CD14-positive monocyte (primary cell): ENCODE measurements around the gene RPS6KB2. TPM values are rescaled to one million over a fixed set of nuclear protein-coding genes. Genes with fewer than 3 reads are reported as not detected.
A peak's percentile ranks its signal among the peaks of the same experiment; 100 is the strongest.

ENCODE experiments used
- DNase-seq, 3 donors: peaks; one replicate each; pipeline ENCODE4 v3.0.0-alpha.2; 2011 to 2022
- H2AFZ ChIP-seq: 2 replicates; pipeline ENCODE4 v1.6.0; 2012; ENCODE audit warnings: mild to moderate bottlenecking, low read depth, low read length, inconsistent platforms; ENCODE audit not compliant: insufficient read depth, poor library complexity, severe bottlenecking
- H3K27ac ChIP-seq, 2 donors: 1 replicate in 1 of 2; 2 replicates in 1 of 2; pipeline ENCODE4 v1.5.1; 2012 to 2013; ENCODE audit warnings: low read length in 2 of 2, control low read depth in 1 of 2, inconsistent platforms in 1 of 2, low read depth in 1 of 2, mild to moderate bottlenecking in 1 of 2
- H3K27me3 ChIP-seq, 2 donors: one replicate each; pipeline versions ENCODE4 v1.6.0 to v1.6.1; 2011 to 2013; ENCODE audit warnings: low read length in 2 of 2; ENCODE audit not compliant: control insufficient read depth in 2 of 2, insufficient read depth in 2 of 2
- H3K36me3 ChIP-seq, 2 donors: replicated peaks in 1 of 2; 1 replicate in 1 of 2; 2 replicates in 1 of 2; pipeline versions ENCODE4 v1.5.1 to v1.6.1; 2012 to 2013; ENCODE audit warnings: low read length in 2 of 2, control low read depth in 1 of 2, inconsistent platforms in 1 of 2, mild to moderate bottlenecking in 1 of 2; ENCODE audit not compliant: insufficient read depth in 2 of 2, control insufficient read depth in 1 of 2
- H3K4me1 ChIP-seq, 2 donors: 1 replicate in 1 of 2; 2 replicates in 1 of 2; pipeline versions ENCODE4 v1.5.1 to v1.6.1; 2012 to 2013; ENCODE audit warnings: low read length in 2 of 2, control low read depth in 1 of 2, inconsistent platforms in 1 of 2, mild to moderate bottlenecking in 1 of 2, moderate library complexity in 1 of 2; ENCODE audit not compliant: insufficient read depth in 2 of 2, control insufficient read depth in 1 of 2
- H3K4me2 ChIP-seq: replicated peaks from 2 replicates; pipeline ENCODE3; 2012; ENCODE audit warnings: low read length, moderate library complexity, mild to moderate bottlenecking; ENCODE audit not compliant: poor library complexity, severe bottlenecking; ENCODE audit errors: extremely low read depth
- H3K4me3 ChIP-seq, 3 experiments: fragments of 200-600 bp in 1 of 3; sonication (generic) in 1 of 3; replicated peaks in 1 of 3; 1 replicate in 2 of 3; 2 replicates in 1 of 3; pipeline ENCODE4 v1.5.1; 2011 to 2013; ENCODE audit warnings: low read length in 3 of 3, mild to moderate bottlenecking in 3 of 3, control low read depth in 2 of 3, low read depth in 2 of 3, inconsistent platforms in 1 of 3, moderate library complexity in 1 of 3
- H3K79me2 ChIP-seq: 2 replicates; pipeline ENCODE4 v1.6.0; 2012; ENCODE audit warnings: mild to moderate bottlenecking, control low read depth, inconsistent platforms, low read length, moderate library complexity; ENCODE audit not compliant: insufficient read depth
- H3K9ac ChIP-seq: 2 replicates; pipeline ENCODE4 v1.6.0; 2017; ENCODE audit warnings: low read length, mild to moderate bottlenecking; ENCODE audit not compliant: insufficient read depth, poor library complexity, severe bottlenecking
- H3K9me3 ChIP-seq, 2 donors: replicated peaks in 1 of 2; 1 replicate in 1 of 2; 2 replicates in 1 of 2; pipeline versions ENCODE4 v1.5.1 to v1.6.1; 2012 to 2013; ENCODE audit warnings: low read length in 2 of 2, control low read depth in 1 of 2; ENCODE audit not compliant: control insufficient read depth in 1 of 2, insufficient read depth in 1 of 2
- H4K20me1 ChIP-seq: 2 replicates; pipeline ENCODE4 v1.6.0; 2012; ENCODE audit warnings: mild to moderate bottlenecking, low read length, control low read depth, moderate library complexity; ENCODE audit not compliant: insufficient read depth
- H3K27ac Mint-ChIP-seq, 7 donors: one replicate each; pipeline ENCODE4 v1.8.0; 2020; ENCODE audit warnings: mild to moderate bottlenecking in 7 of 7, mixed read lengths in 7 of 7, moderate library complexity in 6 of 7, inconsistent platforms in 2 of 7
- H3K27me3 Mint-ChIP-seq, 3 donors: one replicate each; pipeline ENCODE4 v1.8.0; 2021 to 2022; ENCODE audit warnings: low read depth in 3 of 3, mild to moderate bottlenecking in 3 of 3, mixed read lengths in 3 of 3, moderate library complexity in 3 of 3, inconsistent platforms in 1 of 3
- H3K36me3 Mint-ChIP-seq, 2 donors: one replicate each; pipeline ENCODE4 v1.8.0; 2020; ENCODE audit warnings: mixed read lengths in 2 of 2, inconsistent platforms in 1 of 2, mild to moderate bottlenecking in 1 of 2
- H3K4me1 Mint-ChIP-seq: one replicate; pipeline ENCODE4 v1.8.0; 2020; ENCODE audit warnings: mild to moderate bottlenecking, mixed read lengths
- H3K4me3 Mint-ChIP-seq, 2 donors: one replicate each; pipeline ENCODE4 v1.8.0; 2020; ENCODE audit warnings: mild to moderate bottlenecking in 2 of 2, mixed read lengths in 2 of 2, moderate library complexity in 1 of 2
- H3K9me3 Mint-ChIP-seq, 7 donors: one replicate each; pipeline ENCODE4 v1.8.0; 2020 to 2022; ENCODE audit warnings: mixed read lengths in 7 of 7, mild to moderate bottlenecking in 6 of 7, moderate library complexity in 6 of 7, inconsistent platforms in 2 of 7
- WGBS: methylation state at CpG from one replicate; pipeline ENCODE4 v1.1.5; 2013; ENCODE audit warnings: missing lambda C conversion rate; ENCODE audit not compliant: insufficient coverage; 5-methylcytosine and 5-hydroxymethylcytosine counted together
- intact Hi-C, 2 donors: fragments of 100-400 bp; cut with micrococcal nuclease; formaldehyde crosslinking; loops; one replicate each; pipeline versions ENCODE4 v1.15.0 to v1.15.1; 2023
- polyA plus RNA-seq, 3 donors: library from polyadenylated mRNA; depleted of rRNA in 1 of 3; unstranded in 2 of 3; stranded (reverse) in 1 of 3; fragments of 300-500 nt in 2 of 3; fragments of >200 nt in 1 of 3; fragmentation: Illumina TruSeq in 2 of 3; gene quantifications; 1 replicate in 2 of 3; 2 replicates in 1 of 3; pipeline ENCODE4 v1.2.3, GENCODE V29; 2012 to 2021
- TF ChIP-seq, protein P1 (sequence below): fragments of 200-600 bp; IDR thresholded peaks from one replicate; pipeline ENCODE4 v1.8.0; 2022; ENCODE audit warnings: antibody characterized with exemption, mild to moderate bottlenecking

RPS6KB2 gene
- polyA plus RNA-seq, 3 donors, result 51.6 to 101 (median 53.8) TPM

GRCh38 chr11:67379061-67380058 is 48.9 kb upstream of the RPS6KB2 start:
- H3K4me2 ChIP-seq, result no peak overlapping the region
- H3K27ac ChIP-seq, result no peak overlapping the region
- H3K36me3 ChIP-seq, result no peaks in the 10 kb centered on the region
- Mint-ChIP-seq H3K27me3 (peaks cover 2 to 9% (median 8%) of the 10 kb centered on the region in 3 donors), H3K4me3 (no peak overlapping the region), H3K4me1 (peaks cover 51% of the 10 kb centered on the region), H3K36me3 (peaks cover 2 to 3% of the 10 kb centered on the region in 2 donors), H3K27ac (peak overlapping the region in 2 of 7 donors; percentile 37 to 68), H3K9me3 (no peaks in the 10 kb centered on the region)
- DNase-seq, result no peak
- H3K4me3 ChIP-seq, result no peak overlapping the region
- WGBS, result 38% methylated on average over 8 of the region's 23 CpGs
- H4K20me1 ChIP-seq, result no peaks in the 10 kb centered on the region
- intact Hi-C loops, result loop anchor here in 1 of 2 donors (5.0 kb wide), 1 partner anchor 117 kb away; no protein-coding TSS in a partner anchor
- H3K9me3 ChIP-seq, result no peaks in the 10 kb centered on the region
- peak overlapping the region; percentile 56 for H2AFZ ChIP-seq
- no peaks in the 10 kb centered on the region for H3K79me2 ChIP-seq
- H3K9ac ChIP-seq, result no peak overlapping the region
- TF ChIP-seq, protein P1, sequence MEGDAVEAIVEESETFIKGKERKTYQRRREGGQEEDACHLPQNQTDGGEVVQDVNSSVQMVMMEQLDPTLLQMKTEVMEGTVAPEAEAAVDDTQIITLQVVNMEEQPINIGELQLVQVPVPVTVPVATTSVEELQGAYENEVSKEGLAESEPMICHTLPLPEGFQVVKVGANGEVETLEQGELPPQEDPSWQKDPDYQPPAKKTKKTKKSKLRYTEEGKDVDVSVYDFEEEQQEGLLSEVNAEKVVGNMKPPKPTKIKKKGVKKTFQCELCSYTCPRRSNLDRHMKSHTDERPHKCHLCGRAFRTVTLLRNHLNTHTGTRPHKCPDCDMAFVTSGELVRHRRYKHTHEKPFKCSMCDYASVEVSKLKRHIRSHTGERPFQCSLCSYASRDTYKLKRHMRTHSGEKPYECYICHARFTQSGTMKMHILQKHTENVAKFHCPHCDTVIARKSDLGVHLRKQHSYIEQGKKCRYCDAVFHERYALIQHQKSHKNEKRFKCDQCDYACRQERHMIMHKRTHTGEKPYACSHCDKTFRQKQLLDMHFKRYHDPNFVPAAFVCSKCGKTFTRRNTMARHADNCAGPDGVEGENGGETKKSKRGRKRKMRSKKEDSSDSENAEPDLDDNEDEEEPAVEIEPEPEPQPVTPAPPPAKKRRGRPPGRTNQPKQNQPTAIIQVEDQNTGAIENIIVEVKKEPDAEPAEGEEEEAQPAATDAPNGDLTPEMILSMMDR, result no peak
- H3K27me3 ChIP-seq, result no peaks in the 10 kb centered on the region
- peaks cover 46 to 51% of the 10 kb centered on the region in 2 donors for H3K4me1 ChIP-seq

GRCh38 chr11:67381244-67381972 is 46.9 kb upstream of the RPS6KB2 start:
- peak overlapping the region in 2 of 3 experiments; percentile 13 to 64 for H3K4me3 ChIP-seq
- H3K9me3 ChIP-seq, result no peaks in the 10 kb centered on the region
- peaks cover 2 to 3% of the 10 kb centered on the region in 2 donors for H3K36me3 Mint-ChIP-seq
- H3K27me3 ChIP-seq, result no peaks in the 10 kb centered on the region
- intact Hi-C loops, result loop anchor here in 1 of 2 donors (1.0 to 5.0 kb wide), 2 partner anchors 10 to 119 kb away; no protein-coding TSS in a partner anchor
- no peaks in the 10 kb centered on the region for H3K36me3 ChIP-seq
- H3K27ac Mint-ChIP-seq, result peak overlapping the region; percentile 85 to 98 (median 94)
- H3K79me2 ChIP-seq, result no peaks in the 10 kb centered on the region
- H3K4me3 Mint-ChIP-seq, result peak overlapping the region; percentile 3 to 76
- no peaks in the 10 kb centered on the region for H4K20me1 ChIP-seq
- H3K9me3 Mint-ChIP-seq, result no peaks in the 10 kb centered on the region
- TF ChIP-seq, protein P1, result peak; percentile 27
- H3K4me1 ChIP-seq, result peaks cover 40 to 45% of the 10 kb centered on the region in 2 donors
- H3K4me2 ChIP-seq, result peak overlapping the region; percentile 76
- 13% methylated on average over 8 of the region's 13 CpGs for WGBS
- peak overlapping the region; percentile 77 to 85 for H3K27ac ChIP-seq
- H3K4me1 Mint-ChIP-seq, result peaks cover 40% of the 10 kb centered on the region
- H3K9ac ChIP-seq, result no peak overlapping the region
- H2AFZ ChIP-seq, result peak overlapping the region; percentile 74
- peaks cover 0 to 4% (median 2%) of the 10 kb centered on the region in 3 donors for H3K27me3 Mint-ChIP-seq
- DNase-seq, result peak; percentile 54 to 75 (median 74)
